HFFc6 (cell line): ENCODE data around the gene IFIT1B. TPM values are rescaled to one million over a fixed set of nuclear protein-coding genes. Genes with fewer than 3 reads are reported as not detected.

Experiments used
- DNase-seq: peaks from one replicate; pipeline ENCODE4 v3.0.0-alpha.2; 2018
- H3K27ac Mint-ChIP-seq: 2 replicates; pipeline ENCODE4 v1.8.0; 2020; ENCODE audit warnings: mild to moderate bottlenecking, mixed read lengths
- H3K27me3 Mint-ChIP-seq: 2 replicates; pipeline ENCODE4 v1.8.0; 2021; ENCODE audit warnings: mild to moderate bottlenecking, moderate library complexity, mixed read lengths; ENCODE audit not compliant: insufficient read depth
- H3K36me3 Mint-ChIP-seq: 2 replicates; pipeline ENCODE4 v1.8.0; 2021; ENCODE audit warnings: low read depth, mixed read lengths
- H3K4me1 Mint-ChIP-seq: 2 replicates; pipeline ENCODE4 v1.8.0; 2020; ENCODE audit warnings: low read depth, mixed read lengths
- H3K4me3 Mint-ChIP-seq: 2 replicates; pipeline ENCODE4 v1.8.0; 2020; ENCODE audit warnings: mild to moderate bottlenecking, moderate library complexity, mixed read lengths
- H3K9me3 Mint-ChIP-seq: 2 replicates; pipeline ENCODE4 v1.8.0; 2020; ENCODE audit warnings: mild to moderate bottlenecking, mixed read lengths
- total RNA-seq, 6 experiments: library from RNA; stranded (reverse); fragmentation: NEBNext Ultra II Directional; extraction: Animal tissue kit (Norgen Biotek cat#: 25700); gene quantifications; 2 replicates in 1 of 6; 3 replicates in 5 of 6; pipeline ENCODE4 v1.2.3, GENCODE V29; 2021
- TF ChIP-seq, protein P1 (sequence below): fragments of 200-600 bp; sonication (generic); IDR thresholded peaks from 2 replicates; pipeline ENCODE4 v1.5.0; 2021; ENCODE audit warnings: antibody characterized with exemption, mild to moderate bottlenecking

Gene IFIT1B
- total RNA-seq, 6 experiments from 2014 or later, result not detected

DNA sequence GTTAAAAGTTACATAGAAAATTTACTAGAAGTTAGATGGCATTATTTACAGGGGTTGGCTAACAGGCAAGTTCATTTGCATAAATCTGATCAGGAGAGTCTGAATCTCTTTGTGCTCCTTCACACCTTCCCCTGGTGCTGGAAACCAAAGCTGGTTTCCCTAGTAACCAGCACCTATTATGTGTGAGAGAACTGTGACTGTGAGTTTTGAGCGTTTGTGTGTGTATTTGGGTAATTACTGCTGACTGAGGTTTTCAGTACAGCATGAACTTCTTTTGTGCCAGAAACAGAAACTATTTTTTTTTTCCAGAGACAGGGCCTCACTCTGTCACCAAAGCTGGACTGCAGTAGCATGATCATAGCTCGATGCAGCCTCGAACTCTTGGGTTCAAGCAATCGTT, 10.3 kb upstream of the IFIT1B start:
- Mint-ChIP-seq H3K9me3 (peaks cover 6% of the 10 kb centered on the region; the same call in 1 of the 2 replicates), H3K27me3 (peaks cover 2% of the 10 kb centered on the region; the same call in 1 of the 2 replicates), H3K27ac (no peak overlapping the region)

DNA sequence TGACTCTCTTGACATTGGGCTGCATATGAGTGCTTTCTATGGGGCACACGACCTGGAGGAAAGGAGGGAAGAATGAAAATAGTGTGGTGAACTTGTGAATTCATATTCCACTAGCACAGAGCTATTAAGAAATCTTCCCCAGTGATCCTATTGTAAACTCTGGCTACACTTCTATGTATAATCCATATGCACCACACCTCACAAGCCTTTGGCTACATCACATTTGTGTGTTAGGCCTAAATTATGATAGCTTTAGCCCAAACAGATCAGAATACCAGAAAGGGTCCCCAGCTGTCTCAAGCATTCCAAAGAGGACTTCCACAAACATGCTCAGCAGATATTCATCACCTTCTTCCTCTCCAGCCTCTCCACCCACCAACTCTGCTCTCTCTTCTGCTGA, 9.7 kb upstream of the IFIT1B start:
- Mint-ChIP-seq H3K27ac (no peak overlapping the region), H3K27me3 (peaks cover 2% of the 10 kb centered on the region; the same call in 1 of the 2 replicates), H3K9me3 (peaks cover 6% of the 10 kb centered on the region; the same call in 1 of the 2 replicates), H3K4me1 (peaks cover 48% of the 10 kb centered on the region), H3K36me3 (no peaks in the 10 kb centered on the region), H3K4me3 (no peak overlapping the region)
- DNase-seq, result no peak
- TF ChIP-seq, protein P1, sequence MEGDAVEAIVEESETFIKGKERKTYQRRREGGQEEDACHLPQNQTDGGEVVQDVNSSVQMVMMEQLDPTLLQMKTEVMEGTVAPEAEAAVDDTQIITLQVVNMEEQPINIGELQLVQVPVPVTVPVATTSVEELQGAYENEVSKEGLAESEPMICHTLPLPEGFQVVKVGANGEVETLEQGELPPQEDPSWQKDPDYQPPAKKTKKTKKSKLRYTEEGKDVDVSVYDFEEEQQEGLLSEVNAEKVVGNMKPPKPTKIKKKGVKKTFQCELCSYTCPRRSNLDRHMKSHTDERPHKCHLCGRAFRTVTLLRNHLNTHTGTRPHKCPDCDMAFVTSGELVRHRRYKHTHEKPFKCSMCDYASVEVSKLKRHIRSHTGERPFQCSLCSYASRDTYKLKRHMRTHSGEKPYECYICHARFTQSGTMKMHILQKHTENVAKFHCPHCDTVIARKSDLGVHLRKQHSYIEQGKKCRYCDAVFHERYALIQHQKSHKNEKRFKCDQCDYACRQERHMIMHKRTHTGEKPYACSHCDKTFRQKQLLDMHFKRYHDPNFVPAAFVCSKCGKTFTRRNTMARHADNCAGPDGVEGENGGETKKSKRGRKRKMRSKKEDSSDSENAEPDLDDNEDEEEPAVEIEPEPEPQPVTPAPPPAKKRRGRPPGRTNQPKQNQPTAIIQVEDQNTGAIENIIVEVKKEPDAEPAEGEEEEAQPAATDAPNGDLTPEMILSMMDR, result no peak

More for the DNA sequence above, 10.3 kb upstream of the IFIT1B start:
- no peak overlapping the region for H3K4me3 Mint-ChIP-seq
- H3K36me3 Mint-ChIP-seq, result no peaks in the 10 kb centered on the region
- TF ChIP-seq, protein P1, result no peak
- no peak for DNase-seq
- peaks cover 44% of the 10 kb centered on the region for H3K4me1 Mint-ChIP-seq

DNA sequence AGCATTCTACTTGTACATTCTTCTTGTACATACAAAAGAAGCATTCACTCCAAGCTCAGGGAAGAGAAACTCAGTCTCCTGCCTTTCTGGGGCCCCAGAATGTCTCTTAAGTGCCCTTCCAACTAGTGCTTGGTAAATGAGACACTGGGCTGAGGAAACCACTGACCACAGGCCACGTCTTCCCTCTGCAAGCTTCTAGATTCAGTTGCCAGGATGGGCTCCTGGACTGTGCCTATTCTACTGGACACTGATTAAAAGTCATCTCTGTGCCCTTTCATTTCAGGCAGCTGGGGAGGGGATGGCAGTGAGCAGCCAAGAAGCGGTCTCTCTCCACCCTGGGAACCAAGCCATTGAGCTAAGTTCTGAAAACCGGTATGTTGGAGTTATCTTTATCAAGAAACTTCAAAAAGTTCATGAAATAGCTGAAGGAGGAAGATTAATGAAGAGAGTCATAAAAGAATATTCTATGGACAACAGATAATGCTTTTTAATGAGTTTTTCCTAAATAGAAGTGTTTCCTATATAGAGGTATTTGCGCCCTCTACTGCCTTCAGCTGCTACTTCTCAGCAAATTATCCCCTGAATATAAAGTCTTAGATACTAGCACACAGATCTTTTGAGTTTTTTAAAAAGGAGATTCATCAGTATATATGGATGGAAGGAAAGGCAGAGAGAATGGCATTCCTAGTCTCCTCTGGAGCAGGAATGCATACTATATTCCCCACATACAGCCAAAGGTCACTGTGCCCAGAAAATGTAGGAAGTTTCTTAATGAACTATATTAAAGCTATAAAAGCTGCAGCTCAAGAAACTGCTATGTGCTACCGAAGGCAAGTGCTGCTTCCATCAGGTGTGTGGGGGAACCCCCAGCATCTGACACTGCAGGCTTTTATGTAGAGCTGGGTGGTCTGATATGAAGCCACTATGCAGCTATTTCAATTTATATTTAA, 8.4 kb upstream of the IFIT1B start:
- peak overlapping the region; percentile 63 for H3K27ac Mint-ChIP-seq
- no peaks in the 10 kb centered on the region for H3K27me3 Mint-ChIP-seq
- H3K4me3 Mint-ChIP-seq, result no peak overlapping the region
- TF ChIP-seq, protein P1, result peak; percentile 83
- H3K36me3 Mint-ChIP-seq, result no peaks in the 10 kb centered on the region
- peaks cover 61% of the 10 kb centered on the region for H3K4me1 Mint-ChIP-seq
- H3K9me3 Mint-ChIP-seq, result peaks cover 6% of the 10 kb centered on the region; the same call in 1 of the 2 replicates
- no peak for DNase-seq

DNA sequence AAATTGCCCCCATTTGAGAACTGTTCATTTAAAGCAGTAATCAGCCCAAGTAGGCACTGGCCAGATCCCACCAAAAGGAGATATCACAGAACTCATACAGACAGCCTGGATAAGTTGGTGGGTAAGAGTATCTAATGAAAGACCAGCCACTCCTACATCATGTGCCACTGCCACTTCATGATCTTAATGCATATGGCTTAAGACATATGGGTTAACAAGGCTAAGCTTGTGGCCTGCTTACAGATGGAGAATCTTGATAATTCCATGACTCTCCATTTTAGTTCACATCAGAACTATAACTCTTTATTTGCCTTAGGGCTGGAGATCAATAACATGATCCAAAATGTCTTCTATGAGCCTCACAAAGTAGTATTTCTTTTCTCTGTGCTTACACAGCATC, 6.8 kb upstream of the IFIT1B start:
- Mint-ChIP-seq H3K27ac (no peak overlapping the region), H3K4me1 (peaks cover 62% of the 10 kb centered on the region)
- TF ChIP-seq, protein P1, result no peak

DNA sequence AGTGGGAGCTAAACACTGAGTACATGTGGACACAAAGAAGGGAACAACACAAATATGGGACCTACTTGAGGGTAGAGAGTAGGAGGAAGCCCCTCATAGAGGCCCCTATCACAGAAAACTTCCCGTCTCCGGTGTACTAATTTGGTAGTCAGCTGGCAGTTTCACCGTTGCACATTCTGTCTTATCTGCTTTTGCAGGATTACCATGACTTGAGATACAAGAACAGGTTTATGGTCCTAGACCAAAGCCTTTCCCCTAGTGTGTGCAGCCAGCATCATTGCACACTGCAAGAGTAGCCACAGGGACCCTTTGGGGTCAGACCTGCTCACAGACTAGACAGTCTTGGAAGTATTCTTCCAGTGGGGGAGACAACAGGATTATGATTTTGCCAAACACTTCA, 5.9 kb upstream of the IFIT1B start:
- Mint-ChIP-seq H3K27ac (no peak overlapping the region), H3K36me3 (no peaks in the 10 kb centered on the region), H3K27me3 (no peaks in the 10 kb centered on the region), H3K4me3 (no peak overlapping the region), H3K4me1 (peaks cover 62% of the 10 kb centered on the region), H3K9me3 (no peaks in the 10 kb centered on the region)
- DNase-seq, result no peak
- TF ChIP-seq, protein P1, result no peak

More for the DNA sequence above, 6.8 kb upstream of the IFIT1B start:
- Mint-ChIP-seq H3K36me3 (no peaks in the 10 kb centered on the region), H3K27me3 (no peaks in the 10 kb centered on the region), H3K4me3 (no peak overlapping the region), H3K9me3 (peaks cover under 1% of the 10 kb centered on the region; the same call in 1 of the 2 replicates)
- no peak for DNase-seq
